ENCODE measurements around the gene BTBD7.
"Not testable (repeated sequence)": the region's sequence is repeated elsewhere in the genome, so short reads cannot be mapped to it uniquely, and the experiment has no call there.

Gene BTBD7

DNA sequence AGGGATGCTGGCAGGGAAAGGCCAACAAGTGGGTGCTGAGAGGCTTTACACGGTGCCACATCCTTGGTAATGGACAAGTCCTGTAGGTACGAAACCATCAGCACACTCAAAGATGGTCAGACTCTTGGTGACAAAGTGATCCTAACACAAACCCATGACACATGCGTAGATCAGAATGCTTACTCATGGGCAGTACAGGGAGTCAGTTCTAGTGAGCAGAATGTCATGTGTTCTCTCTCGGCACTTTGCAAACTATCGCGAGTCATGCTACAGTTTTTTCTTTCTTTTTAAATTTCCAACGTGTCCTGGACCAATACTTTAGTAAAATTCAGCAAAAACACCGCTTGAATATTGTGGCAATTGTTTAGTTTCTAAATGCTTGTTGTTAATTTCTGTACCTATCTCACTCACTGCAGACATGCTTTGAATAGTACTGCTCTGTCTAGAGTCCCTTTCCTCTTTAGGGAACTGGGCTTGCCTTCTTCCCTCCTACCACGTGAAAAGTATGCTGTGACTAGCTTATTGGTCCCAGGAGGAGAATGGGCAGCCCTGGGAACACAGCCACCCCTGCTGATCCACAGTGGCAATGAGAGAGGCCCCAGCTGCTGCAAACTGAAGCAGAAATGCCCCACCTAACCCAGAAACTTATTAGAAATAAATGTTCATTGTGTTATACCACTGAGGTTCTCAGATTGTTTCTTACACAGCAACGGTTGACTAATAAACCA lies 63.3 kb downstream of the BTBD7 start:
- no peak for DNase-seq
- in situ Hi-C loops (cut with MboI; ENCODE audit: low pct_unique_long_range_greater_than_20kb, low sequenced_read_pairs), result no loop called here

DNA sequence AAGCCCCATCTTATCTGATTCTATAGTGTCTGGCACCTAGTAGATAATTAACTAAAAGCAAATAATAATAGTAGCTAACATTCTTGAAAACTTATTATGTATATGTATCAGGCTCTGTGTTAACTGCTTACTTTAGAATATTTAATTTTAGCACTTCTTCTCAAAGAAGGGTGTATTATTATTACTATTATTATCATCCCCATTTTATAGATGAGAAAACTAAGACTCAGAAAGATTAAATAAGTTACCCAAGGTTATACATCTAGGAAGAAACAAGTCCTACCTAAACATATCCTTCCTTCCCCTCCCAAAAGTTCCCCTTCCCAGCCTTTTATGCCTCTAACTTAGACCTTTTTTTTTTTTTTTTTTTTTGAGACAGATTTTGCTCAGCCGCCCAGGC lies 64.4 kb downstream of the BTBD7 start:
- DNase-seq, result no peak
- in situ Hi-C loops (cut with MboI; ENCODE audit: low pct_unique_long_range_greater_than_20kb, low sequenced_read_pairs), result no loop called here

DNA sequence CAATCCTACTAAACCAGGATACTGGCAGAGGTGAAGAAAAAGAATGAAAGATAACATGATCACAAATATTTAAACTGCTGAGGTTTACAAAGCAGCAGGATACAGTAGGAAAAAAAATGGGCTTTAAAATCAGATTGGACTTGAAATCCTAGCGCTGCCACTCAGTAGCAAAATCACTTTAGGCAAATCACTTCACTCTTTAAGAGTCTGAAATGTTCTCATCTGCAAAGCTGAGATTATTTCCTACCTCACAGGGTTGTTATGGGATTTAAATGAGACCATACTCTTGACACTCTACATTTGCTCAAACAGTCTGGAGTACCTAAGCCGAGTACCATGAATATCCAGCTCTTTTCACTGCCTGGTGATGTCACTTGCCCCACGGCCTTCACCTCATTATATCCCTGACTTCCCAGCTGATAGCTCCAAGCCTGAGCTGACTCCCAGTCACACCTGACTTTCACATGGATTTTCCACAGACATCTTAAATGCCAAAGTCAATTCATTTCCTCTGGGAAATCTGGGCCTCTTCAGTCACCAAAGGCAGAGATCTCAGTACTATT lies 65.6 kb downstream of the BTBD7 start:
- in situ Hi-C loops (cut with MboI; ENCODE audit: low pct_unique_long_range_greater_than_20kb, low sequenced_read_pairs), result no loop called here
- DNase-seq, result no peak

DNA sequence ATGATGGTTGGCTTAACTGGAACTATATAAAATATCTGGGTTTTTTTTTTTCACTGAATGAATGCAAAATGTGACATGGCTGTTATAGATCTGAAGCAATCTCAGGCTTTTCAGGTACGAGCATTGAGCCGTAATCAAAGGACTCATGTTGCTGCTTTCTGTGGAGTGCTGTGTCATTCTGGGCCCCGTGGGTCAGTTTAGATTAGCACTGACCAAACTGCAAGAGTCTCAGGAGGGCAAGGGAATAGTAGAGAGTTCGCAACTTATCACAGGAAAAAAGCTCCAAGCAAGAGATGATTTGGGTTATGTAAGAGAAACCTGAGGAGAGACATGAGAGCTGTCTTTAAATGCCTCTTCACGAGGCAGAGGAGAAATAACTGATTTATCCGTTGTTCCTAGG lies 66.7 kb downstream of the BTBD7 start:
- in situ Hi-C loops (cut with MboI; ENCODE audit: low pct_unique_long_range_greater_than_20kb, low sequenced_read_pairs), result no loop called here
- DNase-seq, result no peak

DNA sequence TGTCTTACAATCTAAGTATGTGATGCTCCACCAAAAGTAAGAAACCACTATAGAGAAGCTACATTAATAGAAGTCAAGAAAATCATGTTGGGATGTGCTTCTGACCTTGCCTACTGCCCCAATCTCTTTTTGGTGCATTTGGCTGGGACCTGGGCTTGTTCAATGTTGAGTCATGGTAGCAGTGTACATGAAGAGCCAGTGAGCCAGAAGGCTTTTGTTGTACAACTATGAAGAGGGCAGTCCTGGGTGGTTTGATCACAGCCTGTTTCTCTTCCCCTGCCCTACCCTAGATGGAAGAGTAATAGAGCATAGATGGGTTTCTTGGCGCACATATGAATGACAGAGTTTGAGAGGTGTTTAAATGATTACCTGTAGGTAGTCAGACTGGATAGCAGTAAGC lies 69.4 kb downstream of the BTBD7 start:
- in situ Hi-C loops (cut with MboI; ENCODE audit: low pct_unique_long_range_greater_than_20kb, low sequenced_read_pairs), result no loop called here
- no peak for DNase-seq

DNA sequence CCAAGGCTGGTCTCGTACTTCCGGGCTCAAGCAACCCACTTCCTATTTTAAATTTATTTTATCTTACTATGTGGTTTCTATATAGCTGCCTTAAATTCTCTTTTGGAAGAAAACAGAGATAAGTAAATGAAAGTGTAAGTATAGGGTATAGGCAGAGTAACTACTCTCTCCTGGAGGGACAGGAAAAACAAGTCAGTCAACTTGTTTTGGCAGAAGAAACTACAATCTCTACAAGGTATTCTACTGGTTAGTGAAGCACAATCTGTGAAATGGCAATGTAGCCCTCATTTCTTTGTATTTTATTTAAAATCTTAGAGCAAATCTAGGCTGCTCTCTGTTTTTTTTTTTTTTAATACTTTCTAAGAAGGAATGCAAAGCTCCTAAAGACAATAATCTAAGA lies 70.4 kb downstream of the BTBD7 start:
- no peak for DNase-seq
- in situ Hi-C loops (cut with MboI; ENCODE audit: low pct_unique_long_range_greater_than_20kb, low sequenced_read_pairs), result no loop called here

DNA sequence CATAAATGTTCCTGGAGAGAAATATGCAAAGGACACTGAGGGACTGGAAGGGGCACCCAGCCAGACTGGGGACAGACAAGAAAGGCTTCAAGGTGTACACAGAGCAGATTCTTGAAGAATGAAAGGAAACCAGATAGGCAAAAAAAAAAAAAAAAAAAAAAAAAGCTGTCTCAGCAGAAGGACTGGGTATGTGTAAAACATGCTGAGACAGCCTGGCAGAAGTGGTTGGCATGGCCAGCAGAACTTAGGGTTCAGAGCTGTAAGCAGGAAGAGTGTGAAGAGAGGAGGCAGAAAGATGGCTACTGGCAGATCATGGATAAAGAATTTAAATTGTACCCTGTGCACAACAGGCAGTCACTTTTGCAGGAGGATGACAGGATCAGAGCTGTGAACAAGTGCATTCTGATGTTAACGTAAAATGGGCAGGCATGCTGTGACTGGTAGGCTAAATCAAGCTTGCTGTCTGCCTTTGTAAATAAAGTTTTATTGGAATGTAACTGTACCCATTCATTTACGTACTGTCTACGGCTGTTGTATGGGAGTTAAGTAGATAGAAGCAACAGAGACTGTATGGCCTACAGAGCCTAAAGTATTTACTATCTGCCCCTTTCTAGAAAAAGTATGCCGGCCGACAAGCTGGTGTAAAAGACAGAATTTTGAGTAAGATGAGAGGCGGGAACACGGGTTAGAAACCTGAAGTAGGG lies 83.6 kb downstream of the BTBD7 start:
- in situ Hi-C loops (cut with MboI; ENCODE audit: low pct_unique_long_range_greater_than_20kb, low sequenced_read_pairs), result loop anchor here (25.0 kb wide), 1 partner anchor 288 kb away; no protein-coding TSS in a partner anchor
- no peak for DNase-seq

DNA sequence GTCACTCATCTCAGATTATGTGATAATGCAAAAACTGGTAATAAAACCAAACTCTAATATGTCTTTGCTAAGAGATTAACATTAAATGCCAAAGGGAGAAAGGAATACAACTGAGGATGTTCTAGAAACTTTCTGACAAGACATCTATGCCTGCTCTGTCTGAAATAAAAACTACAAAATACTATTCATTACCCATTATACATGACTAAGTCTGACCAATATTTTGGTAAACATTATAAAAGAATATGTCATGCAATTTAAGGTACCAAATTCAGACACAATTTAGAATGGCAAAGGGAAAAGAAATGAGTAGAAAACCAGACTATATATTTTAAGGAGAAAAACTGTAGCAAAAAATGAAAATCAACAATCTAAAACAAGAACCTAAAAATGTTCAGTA lies 86.3 kb downstream of the BTBD7 start:
- in situ Hi-C loops (cut with MboI; ENCODE audit: low pct_unique_long_range_greater_than_20kb, low sequenced_read_pairs), result loop anchor here (25.0 kb wide), 1 partner anchor 291 kb away; no protein-coding TSS in a partner anchor
- DNase-seq, result no peak

DNA sequence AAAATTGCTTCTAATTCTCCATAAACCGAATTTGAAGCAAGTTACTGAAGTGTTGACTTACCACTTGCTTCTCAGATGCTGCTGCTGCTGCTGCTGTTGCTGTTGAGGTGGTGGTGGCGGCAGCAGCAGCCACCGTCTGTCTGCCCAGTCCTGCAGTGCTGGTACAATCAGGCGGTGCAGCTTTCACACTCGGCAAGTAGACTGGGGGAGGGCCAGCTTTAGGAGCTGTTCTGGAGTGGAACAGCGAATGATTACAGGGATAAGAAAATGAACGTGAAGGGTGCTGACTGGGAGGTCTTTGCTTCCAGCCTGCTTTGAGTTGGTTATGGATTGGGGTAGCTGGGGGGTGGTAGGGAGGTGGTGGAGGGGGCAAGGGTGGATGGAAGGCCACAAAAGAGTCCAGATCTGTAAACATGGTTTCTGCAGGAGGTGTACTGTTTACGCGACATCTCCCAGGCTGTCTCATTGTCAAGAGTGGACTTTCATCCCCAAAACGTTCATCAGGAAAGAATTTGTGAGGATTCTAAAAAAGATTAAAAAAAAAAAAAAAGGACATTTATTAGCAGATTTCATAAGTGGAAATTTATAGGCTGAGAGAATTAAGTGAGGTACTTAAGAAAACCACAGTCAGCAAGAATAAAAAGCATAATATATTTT lies 86.9 kb downstream of the BTBD7 start:
- in situ Hi-C loops (cut with MboI; ENCODE audit: low pct_unique_long_range_greater_than_20kb, low sequenced_read_pairs), result loop anchor here (25.0 kb wide), 1 partner anchor 291 kb away; no protein-coding TSS in a partner anchor
- DNase-seq, result no peak

DNA sequence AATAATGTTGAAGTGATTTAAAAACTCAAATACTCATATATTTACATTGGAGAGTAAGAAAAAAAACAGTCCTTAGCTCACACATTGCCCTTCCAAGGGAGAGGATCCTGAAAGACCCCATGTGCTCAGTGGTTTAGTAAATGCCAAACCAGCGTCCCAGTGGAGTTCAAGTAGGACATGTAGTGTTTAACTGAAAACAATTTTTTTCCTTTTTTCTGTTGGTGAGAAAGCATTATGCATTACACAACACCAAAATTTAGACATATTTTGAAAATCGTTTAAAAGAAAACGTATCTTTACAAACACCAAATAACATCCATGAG lies 92.2 kb downstream of the BTBD7 start:
- in situ Hi-C loops (cut with MboI; ENCODE audit: low pct_unique_long_range_greater_than_20kb, low sequenced_read_pairs), result loop anchor here (25.0 kb wide), 1 partner anchor 297 kb away; no protein-coding TSS in a partner anchor
- no peak for DNase-seq

DNA sequence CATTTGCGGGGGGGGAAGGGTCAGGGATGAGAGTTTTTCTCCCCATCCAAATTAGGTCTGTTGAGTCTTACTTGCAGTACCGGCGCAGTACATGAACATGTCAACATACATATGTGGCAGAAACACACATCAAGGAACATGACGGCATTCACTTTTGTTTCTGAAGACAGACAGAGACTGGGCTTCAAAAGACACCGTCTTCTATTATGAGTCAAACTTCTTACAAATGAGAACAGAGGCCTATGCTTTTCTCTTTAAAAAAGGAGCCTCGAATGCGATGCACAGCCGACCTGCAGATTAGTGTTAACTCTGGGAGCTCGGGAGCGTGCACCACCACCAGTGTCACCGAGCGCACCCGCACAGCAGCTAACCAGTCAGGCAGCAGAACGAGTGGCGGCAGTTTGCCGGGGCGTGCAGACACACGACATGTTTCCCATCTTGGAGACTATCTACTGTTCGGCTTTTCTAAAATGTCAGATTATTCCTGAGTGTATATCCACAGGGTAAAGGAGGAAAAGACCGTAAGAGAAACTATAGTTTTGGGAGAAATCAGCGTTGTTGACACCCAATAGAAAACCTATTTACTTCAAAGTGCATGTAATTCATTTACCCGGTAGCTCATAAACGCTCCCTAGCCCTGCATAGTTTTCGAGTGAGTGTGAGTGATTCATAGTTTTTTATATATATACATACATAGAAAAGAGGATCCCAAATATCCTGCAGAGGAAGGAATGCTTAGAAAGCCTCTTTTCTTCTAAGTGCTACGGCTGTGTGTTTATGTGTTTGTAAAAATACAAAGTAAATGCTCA lies 92.8 kb downstream of the BTBD7 start:
- in situ Hi-C loops (cut with MboI; ENCODE audit: low pct_unique_long_range_greater_than_20kb, low sequenced_read_pairs), result loop anchor here (25.0 kb wide), 1 partner anchor 297 kb away; no protein-coding TSS in a partner anchor
- DNase-seq, result no peak

DNA sequence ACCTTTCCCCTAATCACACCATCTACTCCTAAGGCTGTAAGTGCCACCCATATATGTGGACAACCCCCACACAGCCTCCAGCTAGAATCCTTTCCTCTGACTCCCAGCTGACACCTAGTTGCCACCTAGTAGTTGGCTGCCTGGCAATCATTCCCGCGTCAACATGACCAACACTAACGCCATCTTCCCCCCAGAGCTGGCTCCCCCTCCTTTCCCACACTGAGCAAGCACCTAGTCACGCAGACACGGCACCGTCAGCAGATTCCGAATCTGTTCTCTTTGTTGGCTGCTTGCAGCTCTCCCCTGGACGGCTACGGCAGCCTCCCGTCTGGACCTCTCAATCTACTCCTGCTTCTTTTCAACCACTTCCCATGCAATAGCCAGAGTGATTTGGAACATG lies 98.0 kb downstream of the BTBD7 start:
- no peak for DNase-seq

DNA sequence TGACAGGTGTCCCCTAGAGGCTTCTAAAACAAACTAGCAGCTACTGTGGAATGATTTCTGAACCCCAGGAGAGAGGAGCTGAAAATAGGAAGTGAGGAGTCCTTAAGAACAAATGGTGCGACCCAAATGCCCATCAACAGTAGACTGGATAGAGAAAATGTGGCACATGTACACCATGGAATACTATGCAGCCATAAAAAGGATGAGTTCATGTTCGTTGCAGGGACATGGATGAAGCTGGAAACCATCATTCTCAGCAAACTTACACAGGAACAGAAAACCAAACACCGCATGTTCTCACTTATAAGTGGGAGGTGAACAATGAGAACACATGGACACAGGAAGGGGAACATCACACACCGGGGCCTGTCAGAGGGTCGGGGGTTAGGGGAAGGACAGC lies 99.8 kb downstream of the BTBD7 start:
- in situ Hi-C loops (cut with MboI; ENCODE audit: low pct_unique_long_range_greater_than_20kb, low sequenced_read_pairs), result loop anchor here (25.0 kb wide), 1 partner anchor 304 kb away; no protein-coding TSS in a partner anchor
- not testable (repeated sequence) for DNase-seq

More for the DNA sequence above, 98.0 kb downstream of the BTBD7 start:
- in situ Hi-C loops (cut with MboI; ENCODE audit: low pct_unique_long_range_greater_than_20kb, low sequenced_read_pairs), result loop anchor here (25.0 kb wide), 1 partner anchor 303 kb away; no protein-coding TSS in a partner anchor

DNA sequence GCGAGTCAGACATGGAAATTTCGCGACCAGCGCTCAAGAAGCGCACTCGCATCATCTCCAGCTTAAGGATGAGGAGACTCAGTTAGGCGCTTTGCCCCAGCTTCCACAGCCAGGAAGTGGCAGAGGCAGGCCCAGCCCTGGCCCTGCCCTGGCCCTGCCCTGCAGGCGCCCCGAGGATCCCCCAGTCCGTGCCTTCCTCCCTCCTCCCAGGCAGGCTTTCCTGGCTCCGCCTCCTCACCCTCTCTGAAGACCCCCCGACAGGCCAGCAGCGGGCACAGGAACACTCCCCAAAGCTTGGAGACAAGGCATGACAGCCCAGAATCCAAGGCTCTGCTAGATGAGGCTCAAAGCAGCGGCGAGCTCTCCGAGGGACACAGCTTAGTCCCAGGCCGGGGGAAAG lies 100.7 kb downstream of the BTBD7 start:
- no peak for DNase-seq
- in situ Hi-C loops (cut with MboI; ENCODE audit: low pct_unique_long_range_greater_than_20kb, low sequenced_read_pairs), result loop anchor here (25.0 kb wide), 1 partner anchor 305 kb away; no protein-coding TSS in a partner anchor

DNA sequence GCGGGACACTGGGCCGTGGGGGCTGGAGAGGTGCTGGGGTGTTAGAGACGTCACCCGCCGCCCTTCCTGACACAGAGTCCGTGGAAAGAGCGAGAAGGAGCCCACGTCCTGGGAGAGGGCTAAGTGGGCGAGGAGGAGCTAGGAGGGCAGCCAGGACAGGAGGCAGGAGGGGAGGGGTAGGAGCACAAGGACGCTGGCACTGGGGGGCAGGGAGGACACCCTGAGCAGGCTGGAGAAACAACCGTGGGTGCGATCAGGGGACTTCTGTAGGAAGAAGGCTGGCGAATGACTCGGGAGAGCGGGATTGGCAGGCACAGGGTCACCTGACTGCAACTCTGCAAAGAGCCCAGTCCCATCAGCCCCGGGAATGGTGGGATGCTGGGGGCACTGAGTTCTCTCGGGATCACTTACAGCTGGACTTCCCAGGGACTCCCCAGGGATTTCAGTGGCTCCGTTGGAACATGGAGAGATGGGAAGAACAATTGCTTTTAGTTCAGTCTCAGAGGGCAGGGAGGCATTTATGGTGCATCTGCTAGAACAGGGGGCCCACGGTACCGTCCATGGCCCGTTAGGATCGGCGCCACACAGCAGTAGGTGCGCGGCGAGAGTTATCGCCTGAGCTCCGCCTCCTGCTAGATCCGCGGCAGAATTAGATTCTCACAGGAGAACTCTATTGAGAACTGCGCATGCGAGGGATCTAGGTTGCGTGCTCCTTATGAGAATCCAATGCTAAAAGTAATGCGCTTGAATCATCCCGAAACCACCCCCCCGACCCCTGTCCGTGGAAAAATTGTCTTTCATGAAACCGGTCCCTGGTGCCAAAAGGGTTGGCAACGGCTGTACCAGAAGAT lies 101.5 kb downstream of the BTBD7 start:
- in situ Hi-C loops (cut with MboI; ENCODE audit: low pct_unique_long_range_greater_than_20kb, low sequenced_read_pairs), result loop anchor here (25.0 kb wide), 1 partner anchor 306 kb away; no protein-coding TSS in a partner anchor

DNA sequence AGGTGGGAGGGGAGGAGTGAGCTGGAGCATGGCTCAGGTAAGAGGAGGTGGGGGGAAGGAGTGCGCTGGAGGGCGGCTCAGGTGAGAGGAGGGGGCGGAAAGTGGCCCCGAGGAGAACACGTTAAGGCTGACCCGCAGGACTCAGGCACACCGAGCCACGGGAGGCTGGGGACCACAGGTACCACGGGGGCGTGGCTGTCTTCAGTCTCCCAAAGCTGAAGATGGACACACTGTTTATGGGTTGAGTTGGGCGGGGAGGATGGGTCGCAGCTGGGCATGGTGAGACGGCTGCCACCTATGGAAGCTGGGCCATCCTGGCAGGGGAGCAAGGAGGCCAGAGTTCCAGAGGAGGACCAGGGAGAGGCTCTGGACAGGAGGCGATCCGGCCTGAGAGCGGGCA lies 102.3 kb downstream of the BTBD7 start:
- no peak for DNase-seq
- in situ Hi-C loops (cut with MboI; ENCODE audit: low pct_unique_long_range_greater_than_20kb, low sequenced_read_pairs), result loop anchor here (25.0 kb wide), 1 partner anchor 307 kb away; no protein-coding TSS in a partner anchor

More for the DNA sequence above, 101.5 kb downstream of the BTBD7 start:
- DNase-seq, result no peak

DNA sequence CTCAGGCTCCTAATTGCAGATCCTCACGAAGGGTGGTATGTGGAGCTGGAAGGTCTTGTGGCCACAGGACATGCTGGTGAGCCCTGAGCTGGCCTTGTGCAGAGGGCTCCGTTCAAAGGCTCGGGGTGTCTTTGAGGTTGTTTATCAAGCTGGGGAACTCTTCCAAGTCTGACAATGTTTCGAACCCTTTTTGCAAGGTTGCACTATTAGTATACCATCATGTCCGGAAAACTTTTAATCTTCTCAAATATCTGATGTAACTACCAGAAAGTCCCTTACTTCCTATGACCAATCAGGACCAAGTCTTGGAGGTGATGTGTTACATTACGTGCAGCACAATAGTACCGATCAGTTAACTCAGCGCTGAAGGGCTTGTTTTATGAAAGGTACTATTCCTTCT lies 104.3 kb downstream of the BTBD7 start:
- DNase-seq, result no peak
- in situ Hi-C loops (cut with MboI; ENCODE audit: low pct_unique_long_range_greater_than_20kb, low sequenced_read_pairs), result loop anchor here (25.0 kb wide), 1 partner anchor 309 kb away; no protein-coding TSS in a partner anchor

DNA sequence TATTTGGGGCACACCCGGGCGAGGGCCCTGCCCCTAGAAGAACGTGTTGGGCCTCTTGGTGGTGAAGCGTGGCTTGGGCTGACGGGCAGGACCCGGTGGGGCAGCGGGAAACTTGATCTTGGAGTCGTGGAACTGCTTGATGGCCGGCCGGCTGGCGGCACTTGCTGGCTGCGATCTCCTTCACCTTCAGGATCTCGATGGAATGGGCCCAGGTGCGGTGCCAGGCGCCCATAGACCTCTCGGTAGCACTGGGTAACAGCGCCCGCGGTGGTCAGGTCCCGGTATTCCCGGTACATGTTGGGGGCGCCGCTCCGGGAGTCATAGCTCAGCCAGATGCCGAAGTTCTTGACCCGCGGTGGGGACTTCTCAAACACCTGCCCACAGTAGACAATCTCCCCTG lies 109.3 kb downstream of the BTBD7 start:
- in situ Hi-C loops (cut with MboI; ENCODE audit: low pct_unique_long_range_greater_than_20kb, low sequenced_read_pairs), result no loop called here

More for the DNA sequence above, 109.3 kb downstream of the BTBD7 start:
- no peak for DNase-seq
